NB4 (cell line): ENCODE measurements around the gene VTCN1.

Experiments
- POLR2A ChIP-seq: IDR thresholded peaks from 2 replicates; pipeline ENCODE4 v1.6.1; 2011; ENCODE audit warnings: mild to moderate bottlenecking; ENCODE audit not compliant: insufficient read length; ENCODE audit errors: extremely low read depth
- TF ChIP-seq, protein P1 (sequence below): IDR thresholded peaks from one replicate; pipeline ENCODE4 v1.5.1; 2012; ENCODE audit warnings: low read depth, low read length

DNA sequence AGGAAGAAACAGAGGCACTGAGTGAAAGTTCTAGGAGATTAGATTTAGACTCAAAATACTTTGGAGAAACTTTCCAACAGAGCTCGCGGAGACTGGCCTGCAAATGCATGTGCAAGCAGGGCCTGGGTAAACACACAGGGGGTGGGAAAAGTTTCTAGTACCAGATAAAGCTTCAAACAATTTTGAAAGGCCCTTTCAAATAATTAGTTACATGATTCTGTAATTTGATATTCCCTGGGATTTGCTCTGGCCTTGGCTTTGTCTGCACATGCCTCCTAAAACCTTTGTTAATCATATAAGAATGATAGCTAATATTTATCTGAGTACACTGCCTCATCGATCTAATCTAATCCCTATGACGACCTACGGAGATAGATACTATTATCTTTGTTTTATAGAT, 31.3 kb downstream of the VTCN1 start:
- no peak for TF ChIP-seq POLR2A
- TF ChIP-seq, protein P1, sequence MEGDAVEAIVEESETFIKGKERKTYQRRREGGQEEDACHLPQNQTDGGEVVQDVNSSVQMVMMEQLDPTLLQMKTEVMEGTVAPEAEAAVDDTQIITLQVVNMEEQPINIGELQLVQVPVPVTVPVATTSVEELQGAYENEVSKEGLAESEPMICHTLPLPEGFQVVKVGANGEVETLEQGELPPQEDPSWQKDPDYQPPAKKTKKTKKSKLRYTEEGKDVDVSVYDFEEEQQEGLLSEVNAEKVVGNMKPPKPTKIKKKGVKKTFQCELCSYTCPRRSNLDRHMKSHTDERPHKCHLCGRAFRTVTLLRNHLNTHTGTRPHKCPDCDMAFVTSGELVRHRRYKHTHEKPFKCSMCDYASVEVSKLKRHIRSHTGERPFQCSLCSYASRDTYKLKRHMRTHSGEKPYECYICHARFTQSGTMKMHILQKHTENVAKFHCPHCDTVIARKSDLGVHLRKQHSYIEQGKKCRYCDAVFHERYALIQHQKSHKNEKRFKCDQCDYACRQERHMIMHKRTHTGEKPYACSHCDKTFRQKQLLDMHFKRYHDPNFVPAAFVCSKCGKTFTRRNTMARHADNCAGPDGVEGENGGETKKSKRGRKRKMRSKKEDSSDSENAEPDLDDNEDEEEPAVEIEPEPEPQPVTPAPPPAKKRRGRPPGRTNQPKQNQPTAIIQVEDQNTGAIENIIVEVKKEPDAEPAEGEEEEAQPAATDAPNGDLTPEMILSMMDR = no peak
